Measurements from ENCODE around the gene ELAVL1. TPM values are rescaled to one million over a fixed set of nuclear protein-coding genes. Genes with fewer than 3 reads are reported as not detected.
A peak's percentile ranks its signal among the peaks of the same experiment; 100 is the strongest.
"Not testable (repeated sequence)": the region's sequence is repeated elsewhere in the genome, so short reads cannot be mapped to it uniquely, and the experiment has no call there.

Gene ELAVL1
- total RNA-seq, 1 experiment from 2014 or later = 85.4 TPM

DNA sequence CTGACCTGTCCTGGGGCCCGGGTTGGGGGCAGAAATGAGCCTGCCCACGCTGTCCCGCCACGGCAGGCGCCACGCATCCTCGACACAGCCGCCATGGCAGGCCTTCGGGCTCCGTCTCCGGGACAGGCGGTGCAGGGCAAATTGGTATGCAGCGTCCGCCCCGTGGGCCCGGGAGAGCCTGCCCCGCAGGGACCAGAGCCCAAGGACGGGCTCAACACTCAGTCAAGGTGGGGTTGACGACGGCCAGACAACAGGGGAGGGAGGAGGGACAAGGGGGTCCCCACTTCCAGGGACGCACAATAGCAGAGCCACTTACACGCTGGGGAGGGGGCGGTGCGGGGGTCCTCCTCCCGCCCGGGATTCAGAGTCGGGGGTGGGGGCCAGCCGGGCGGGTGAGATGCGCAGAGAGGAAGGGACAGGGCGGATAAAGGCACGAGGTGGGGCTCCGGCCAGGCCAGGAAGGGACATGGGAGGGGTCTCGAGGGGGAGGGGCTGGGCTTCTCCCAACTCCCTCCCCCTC is 80.7 kb downstream of the ELAVL1 start:
- Histone ChIP-seq H3K36me3 (replicated peaks; ENCODE audit: control insufficient read depth, insufficient read depth, low read length) (no peaks in the 10 kb centered on the region; the same call in 1 of the 2 replicates), H3K4me3 (ENCODE audit: insufficient read depth, low read depth, low read length) (peak overlapping the region; percentile 23; the same call in 1 of the 2 replicates), H3K27me3 (ENCODE audit: control insufficient read depth, insufficient read depth, low read length) (peaks cover under 1% of the 10 kb centered on the region; the same call in 1 of the 2 replicates)
- no peak for DNase-seq

DNA sequence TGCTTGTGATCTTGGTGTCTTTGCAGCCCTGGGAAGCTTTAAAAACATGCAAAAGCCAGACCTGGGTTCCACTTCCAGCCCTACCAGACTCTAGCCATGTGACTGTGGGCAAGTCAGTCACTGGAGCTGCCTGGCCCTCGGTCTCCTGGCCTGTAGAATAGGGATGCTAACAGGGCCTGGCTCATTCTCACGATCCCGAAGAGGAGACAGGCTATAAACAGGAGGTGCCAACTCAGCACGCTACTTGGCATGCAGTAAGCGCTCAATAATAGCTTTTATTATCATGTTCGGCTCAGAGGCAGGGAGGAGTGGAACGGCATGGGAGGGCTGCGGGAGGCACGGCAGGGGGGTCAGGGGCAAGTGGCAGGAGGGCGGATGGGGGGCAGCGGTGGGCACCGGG is 81.2 kb downstream of the ELAVL1 start:
- DNase-seq = no peak
- H3K36me3 ChIP-seq (replicated peaks; ENCODE audit: control insufficient read depth, insufficient read depth, low read length) = no peaks in the 10 kb centered on the region; the same call in 1 of the 2 replicates
- H3K27me3 ChIP-seq (ENCODE audit: control insufficient read depth, insufficient read depth, low read length) = peaks cover 5% of the 10 kb centered on the region; the same call in 1 of the 2 replicates
- no peak overlapping the region for H3K4me3 ChIP-seq (ENCODE audit: insufficient read depth, low read depth, low read length)

DNA sequence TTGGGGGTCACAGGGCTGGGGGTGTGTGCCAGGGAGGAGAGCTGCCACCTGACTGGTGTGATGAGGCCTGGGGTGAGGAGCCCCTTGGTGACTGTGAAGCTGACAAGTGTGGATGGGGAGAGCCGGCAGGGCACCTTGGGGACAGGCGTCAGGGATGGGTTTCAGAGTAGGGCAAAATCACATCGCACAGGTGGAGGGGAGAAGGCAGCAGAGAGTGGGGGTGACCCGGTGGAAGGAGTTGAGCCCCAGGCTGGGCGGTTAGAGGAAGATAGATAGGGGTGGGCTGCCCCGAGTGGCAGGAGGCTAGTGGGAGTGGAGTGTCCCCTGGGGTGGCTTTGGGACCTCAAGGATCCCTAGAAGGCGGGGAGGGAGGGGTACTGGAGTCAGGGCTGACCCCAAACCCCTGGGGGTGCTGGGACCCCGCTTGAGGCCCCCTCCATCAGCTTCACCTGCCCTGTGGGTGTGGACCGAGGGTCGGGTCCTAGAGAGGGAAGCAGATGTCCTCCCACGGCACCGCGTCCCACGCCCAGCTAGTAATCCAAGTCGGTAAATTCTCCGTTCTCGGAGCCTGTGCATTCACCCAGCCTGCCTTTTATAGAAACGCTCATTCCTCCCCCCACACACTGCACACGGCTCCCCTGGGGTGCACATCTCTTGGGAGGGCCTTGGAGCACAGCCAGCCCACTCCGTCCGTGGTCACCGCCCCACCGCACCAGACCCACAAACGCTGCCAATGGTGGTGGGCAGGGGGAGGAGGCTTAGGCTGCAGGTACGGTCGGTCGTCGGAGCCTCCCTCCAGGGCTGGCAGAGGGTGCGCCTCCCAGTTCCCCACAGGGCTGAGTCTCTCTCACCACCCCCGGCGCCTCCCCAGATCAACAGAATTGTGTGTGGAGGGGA is 81.9 kb downstream of the ELAVL1 start:
- no peak for DNase-seq
- no peaks in the 10 kb centered on the region; the same call in 1 of the 2 replicates for H3K36me3 ChIP-seq (replicated peaks; ENCODE audit: control insufficient read depth, insufficient read depth, low read length)
- H3K27me3 ChIP-seq (ENCODE audit: control insufficient read depth, insufficient read depth, low read length) = peaks cover 11% of the 10 kb centered on the region
- no peak overlapping the region for H3K4me3 ChIP-seq (ENCODE audit: insufficient read depth, low read depth, low read length)

DNA sequence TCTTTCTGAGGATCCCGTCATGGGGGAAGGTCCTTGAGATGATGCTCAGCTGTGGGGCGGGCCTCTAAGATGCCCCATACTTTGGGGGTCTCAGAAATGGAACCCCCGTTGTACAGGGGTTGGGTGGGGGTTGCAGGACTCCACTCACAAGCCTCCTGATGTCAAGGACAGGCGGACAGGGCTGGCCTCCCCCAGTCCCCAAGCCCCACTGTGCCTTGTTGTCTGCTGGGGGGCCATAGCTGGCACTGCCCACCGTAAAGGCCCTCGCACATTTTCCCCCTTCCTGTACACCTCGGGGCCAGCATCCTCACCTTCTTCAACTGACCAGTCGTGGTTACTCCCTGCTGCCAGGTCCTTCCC is 82.6 kb downstream of the ELAVL1 start:
- no peaks in the 10 kb centered on the region; the same call in 1 of the 2 replicates for H3K36me3 ChIP-seq (replicated peaks; ENCODE audit: control insufficient read depth, insufficient read depth, low read length)
- H3K27me3 ChIP-seq (ENCODE audit: control insufficient read depth, insufficient read depth, low read length) = peaks cover 17% of the 10 kb centered on the region
- no peak for DNase-seq
- no peak overlapping the region for H3K4me3 ChIP-seq (ENCODE audit: insufficient read depth, low read depth, low read length)

DNA sequence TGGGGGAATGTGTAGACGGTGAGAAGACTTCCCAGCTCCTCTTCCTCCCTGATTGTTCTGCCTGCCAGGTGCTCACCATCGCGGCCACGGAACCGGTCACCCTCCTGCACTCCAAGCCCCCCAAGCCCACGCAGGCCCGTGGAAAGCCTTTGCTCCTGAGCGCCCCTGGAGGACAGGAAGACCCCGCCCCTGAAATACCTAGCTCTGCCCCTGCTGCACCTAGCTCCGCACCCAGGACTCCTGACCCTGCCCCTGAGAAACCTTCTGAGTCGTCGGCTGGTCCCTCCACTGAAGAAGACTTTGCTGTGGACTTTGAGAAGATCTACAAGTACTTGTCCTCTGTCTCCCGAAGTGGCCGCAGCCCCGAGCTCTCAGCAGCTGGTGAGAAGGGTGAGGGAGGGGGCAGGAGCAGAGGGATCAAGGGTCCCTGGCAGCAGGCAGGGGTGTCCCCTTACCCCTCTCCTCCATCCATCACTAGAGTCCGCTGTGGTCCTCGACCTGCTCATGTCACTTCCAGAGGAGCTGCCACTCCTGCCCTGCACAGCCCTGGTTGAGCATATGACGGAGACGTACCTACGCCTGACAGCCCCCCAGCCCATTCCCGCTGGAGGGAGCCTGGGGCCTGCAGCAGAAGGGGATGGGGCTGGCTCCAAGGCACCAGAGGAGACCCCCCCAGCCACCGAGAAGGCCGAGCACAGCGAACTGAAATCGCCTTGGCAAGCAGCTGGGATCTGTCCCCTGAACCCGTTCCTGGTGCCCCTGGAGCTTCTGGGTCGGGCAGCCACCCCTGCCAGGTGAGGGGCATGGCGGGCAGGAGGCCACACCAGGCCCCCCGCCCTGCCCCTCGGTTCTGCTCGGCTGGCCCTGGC is 83.2 kb downstream of the ELAVL1 start:
- H3K4me3 ChIP-seq (ENCODE audit: insufficient read depth, low read depth, low read length) = no peak overlapping the region
- H3K36me3 ChIP-seq (replicated peaks; ENCODE audit: control insufficient read depth, insufficient read depth, low read length) = no peaks in the 10 kb centered on the region; the same call in 1 of the 2 replicates
- H3K27me3 ChIP-seq (ENCODE audit: control insufficient read depth, insufficient read depth, low read length) = peaks cover 23% of the 10 kb centered on the region
- no peak for DNase-seq

DNA sequence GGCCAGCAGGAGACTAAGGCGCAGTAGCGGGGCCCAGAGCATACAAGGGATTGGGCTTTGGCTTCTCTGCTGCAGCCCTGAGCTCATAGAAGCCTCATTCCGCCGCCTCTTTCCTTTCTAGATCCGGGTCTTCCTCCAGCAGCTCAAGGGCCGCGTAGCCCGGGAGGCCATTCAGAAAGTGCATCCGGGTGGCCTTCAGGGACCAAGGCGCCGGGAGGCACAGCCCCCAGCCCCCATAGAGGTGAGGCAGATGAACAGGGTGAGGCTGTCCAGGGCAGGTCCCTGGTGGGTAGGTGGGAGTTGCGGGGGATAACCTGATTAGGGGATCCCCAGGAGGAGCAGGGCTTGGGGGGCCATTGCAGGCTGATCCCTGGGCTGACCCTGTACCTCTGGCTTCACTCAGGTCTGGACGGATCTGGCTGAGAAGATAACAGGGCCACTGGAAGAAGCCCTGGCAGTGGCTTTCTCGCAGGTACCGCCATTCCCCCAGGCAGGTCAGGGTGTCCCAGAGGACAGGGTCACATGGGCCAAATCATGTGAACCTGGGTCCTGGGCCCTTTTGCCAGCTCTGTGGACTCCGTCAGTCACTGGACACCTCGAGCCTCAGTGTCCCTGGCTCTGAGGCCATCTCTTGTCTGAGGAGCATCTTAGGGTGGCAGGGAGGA is 84.0 kb downstream of the ELAVL1 start:
- DNase-seq = no peak
- Histone ChIP-seq H3K36me3 (replicated peaks; ENCODE audit: control insufficient read depth, insufficient read depth, low read length) (no peaks in the 10 kb centered on the region; the same call in 1 of the 2 replicates), H3K4me3 (ENCODE audit: insufficient read depth, low read depth, low read length) (peak overlapping the region; percentile 42), H3K27me3 (ENCODE audit: control insufficient read depth, insufficient read depth, low read length) (peaks cover 28% of the 10 kb centered on the region)

DNA sequence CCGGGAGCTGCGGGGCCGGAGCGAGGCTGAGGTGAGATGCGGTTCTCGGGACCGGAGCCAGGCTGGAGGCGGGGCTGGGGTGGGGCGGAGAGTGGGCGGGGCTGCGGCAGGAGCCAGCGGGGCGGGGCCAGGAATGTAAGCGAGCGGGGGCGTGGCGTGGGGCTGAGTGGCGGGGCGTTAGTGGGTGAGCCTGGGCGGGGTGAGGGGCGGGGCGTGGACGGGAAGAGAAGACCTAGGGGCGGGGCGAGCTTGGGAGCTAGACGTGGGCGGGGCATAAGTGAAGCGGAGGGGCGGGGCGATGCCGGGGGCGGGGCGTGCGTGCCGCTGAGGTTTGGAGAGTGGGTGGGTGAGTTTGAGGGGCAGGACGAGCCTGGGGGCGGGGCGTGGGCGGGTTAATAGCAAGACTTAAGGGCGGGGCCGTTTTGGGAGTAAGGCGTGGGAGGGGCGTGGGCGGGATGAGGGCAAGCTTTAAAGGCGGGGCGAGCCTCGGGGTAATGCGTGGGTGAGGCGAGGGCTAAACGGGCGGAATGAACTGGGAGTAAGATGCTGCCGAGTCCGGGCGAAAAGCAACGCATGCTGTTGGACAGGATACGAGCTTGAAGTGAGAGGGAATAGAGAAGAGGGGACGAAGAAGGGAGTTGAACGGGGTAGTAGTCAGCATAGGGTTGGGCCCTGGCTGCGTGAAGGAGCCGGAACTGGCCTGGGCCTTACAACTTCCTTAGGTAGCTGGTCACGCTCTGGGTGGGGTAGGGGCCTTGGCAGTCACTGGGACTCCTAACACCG is 84.7 kb downstream of the ELAVL1 start:
- H3K4me3 ChIP-seq (ENCODE audit: insufficient read depth, low read depth, low read length) = peak overlapping the region; percentile 84
- H3K36me3 ChIP-seq (replicated peaks; ENCODE audit: control insufficient read depth, insufficient read depth, low read length) = no peaks in the 10 kb centered on the region; the same call in 1 of the 2 replicates
- H3K27me3 ChIP-seq (ENCODE audit: control insufficient read depth, insufficient read depth, low read length) = peaks cover 36% of the 10 kb centered on the region
- peak; percentile 99 for DNase-seq

DNA sequence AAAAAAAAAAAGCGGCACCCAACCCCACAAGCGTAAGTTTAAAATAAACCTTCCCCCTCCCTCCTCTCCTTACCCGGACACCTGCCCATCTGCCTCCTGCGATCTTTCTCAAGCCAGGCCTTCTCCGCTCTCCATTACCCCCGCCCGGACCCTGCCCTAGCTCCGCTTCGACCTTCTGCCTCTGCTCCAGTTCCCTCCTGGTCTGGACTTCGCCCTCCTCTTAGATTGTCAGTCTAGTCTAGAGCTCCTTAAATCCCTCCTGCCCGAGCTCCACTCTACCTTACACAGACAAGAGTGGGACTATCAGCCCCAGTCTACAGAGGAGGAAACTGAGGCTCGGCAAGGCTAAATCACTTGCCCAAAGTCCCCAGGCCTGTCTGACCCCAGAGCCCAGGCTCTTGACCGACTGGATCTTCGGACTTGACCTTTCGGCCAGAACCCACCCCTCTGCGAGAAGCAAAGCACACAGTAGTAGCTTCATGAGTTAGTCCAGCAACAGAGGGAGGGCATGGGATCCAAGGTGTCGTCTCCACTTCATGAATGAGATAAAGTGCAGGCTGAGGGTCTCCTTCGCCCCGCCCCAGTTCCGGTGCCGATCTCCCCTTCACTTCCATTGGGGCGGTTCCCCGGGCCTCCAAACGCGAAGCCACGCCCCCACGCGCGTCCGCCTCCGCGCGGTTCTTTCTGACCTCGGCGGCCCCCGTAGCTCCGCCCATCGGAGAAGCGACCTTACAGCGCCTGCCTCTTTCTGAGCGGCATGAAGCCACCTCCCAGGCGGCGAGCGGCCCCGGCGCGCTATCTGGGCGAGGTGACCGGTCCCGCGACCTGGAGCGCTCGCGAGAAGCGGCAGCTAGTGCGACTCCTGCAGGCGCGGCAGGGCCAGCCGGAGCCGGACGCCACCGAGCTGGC is 85.6 kb downstream of the ELAVL1 start, which contains the start of gene SNAPC2:
TSS of gene SNAPC2 (plus strand) at position 729 of the 909 bp plus-strand sequence. CDS start at position 758, 29 bp downstream.
- peak within 1 kb of the TSS; percentile 84 for H3K4me3 ChIP-seq (ENCODE audit: insufficient read depth, low read depth, low read length)
- H3K27me3 ChIP-seq (ENCODE audit: control insufficient read depth, insufficient read depth, low read length) = peaks cover 43% of the 10 kb centered on the region
- H3K36me3 ChIP-seq (replicated peaks; ENCODE audit: control insufficient read depth, insufficient read depth, low read length) = no peaks in the 10 kb centered on the region; the same call in 1 of the 2 replicates
- peak; percentile 96 for DNase-seq

DNA sequence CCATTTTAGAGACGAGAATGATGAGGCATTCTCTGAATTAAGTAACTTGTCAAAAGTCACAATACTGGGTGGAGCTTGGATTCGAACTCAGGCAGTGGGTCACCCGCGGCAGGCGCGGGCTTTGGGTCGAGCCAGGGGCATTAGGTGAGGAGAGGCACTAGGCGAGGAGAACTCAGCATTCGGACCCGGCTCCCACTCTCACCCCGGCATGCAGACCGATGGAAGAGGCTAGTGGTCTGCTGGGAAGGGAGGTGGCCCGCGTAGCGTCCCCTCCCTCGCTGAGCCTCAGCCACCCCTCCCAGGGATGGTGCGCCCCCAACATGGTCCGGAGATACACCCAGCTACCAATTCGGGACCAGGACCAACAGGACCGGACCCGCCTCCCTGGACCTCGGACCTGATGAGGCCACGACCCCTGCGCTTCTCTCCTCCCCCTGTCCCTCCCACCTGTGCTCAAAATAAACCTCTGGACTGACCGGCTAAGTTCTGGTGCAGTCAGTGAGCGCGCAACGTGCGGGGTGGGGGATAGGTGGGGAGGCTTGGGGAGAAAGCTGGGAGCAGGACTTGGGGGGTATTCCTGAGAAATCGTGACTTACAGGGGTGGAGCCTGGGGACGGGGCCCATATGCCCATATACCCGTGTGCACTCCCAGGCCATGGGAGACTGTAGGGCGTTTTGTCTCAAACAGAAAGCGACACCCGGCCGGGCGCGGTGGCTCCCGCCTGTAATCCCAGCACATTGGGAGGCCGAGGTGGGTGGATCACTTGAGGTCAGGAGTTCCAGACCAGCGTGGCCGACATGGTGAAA is 86.6 kb downstream of the ELAVL1 start:
- peaks cover 49% of the 10 kb centered on the region for H3K27me3 ChIP-seq (ENCODE audit: control insufficient read depth, insufficient read depth, low read length)
- H3K4me3 ChIP-seq (ENCODE audit: insufficient read depth, low read depth, low read length) = no peak overlapping the region; the same call in 1 of the 2 replicates
- DNase-seq = no peak
- no peaks in the 10 kb centered on the region; the same call in 1 of the 2 replicates for H3K36me3 ChIP-seq (replicated peaks; ENCODE audit: control insufficient read depth, insufficient read depth, low read length)

DNA sequence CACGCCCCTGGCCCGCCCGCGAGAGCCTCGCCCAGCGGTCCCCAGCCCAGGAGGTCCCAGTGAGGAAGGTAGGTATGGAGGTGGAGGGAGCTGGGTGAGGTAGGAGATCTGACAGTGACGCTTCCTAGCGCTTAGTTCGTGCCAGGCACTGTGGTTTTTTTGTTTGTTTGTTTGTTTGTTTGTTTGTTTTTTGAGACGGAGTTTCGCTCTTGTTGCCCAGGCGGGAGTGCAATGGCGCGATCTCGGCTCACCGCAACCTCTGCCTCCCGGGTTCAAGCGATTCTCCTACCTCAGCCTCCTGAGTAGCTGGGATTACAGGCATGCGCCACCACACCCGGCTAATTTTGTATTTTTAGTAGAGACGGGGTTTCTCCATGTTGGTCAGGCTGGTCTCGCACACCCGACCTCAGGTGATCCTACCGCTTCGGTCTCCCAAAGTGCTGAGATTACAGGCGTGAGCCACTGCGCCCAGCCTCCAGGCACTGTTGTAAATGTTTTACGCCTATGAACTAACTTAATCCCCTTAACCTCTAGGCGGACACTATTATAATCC is 87.3 kb downstream of the ELAVL1 start:
- Histone ChIP-seq H3K27me3 (ENCODE audit: control insufficient read depth, insufficient read depth, low read length) (peaks cover 49% of the 10 kb centered on the region), H3K4me3 (ENCODE audit: insufficient read depth, low read depth, low read length) (peak overlapping the region; percentile 41)
- not testable (repeated sequence) for DNase-seq; H3K36me3 ChIP-seq (replicated peaks; ENCODE audit: control insufficient read depth, insufficient read depth, low read length)

DNA sequence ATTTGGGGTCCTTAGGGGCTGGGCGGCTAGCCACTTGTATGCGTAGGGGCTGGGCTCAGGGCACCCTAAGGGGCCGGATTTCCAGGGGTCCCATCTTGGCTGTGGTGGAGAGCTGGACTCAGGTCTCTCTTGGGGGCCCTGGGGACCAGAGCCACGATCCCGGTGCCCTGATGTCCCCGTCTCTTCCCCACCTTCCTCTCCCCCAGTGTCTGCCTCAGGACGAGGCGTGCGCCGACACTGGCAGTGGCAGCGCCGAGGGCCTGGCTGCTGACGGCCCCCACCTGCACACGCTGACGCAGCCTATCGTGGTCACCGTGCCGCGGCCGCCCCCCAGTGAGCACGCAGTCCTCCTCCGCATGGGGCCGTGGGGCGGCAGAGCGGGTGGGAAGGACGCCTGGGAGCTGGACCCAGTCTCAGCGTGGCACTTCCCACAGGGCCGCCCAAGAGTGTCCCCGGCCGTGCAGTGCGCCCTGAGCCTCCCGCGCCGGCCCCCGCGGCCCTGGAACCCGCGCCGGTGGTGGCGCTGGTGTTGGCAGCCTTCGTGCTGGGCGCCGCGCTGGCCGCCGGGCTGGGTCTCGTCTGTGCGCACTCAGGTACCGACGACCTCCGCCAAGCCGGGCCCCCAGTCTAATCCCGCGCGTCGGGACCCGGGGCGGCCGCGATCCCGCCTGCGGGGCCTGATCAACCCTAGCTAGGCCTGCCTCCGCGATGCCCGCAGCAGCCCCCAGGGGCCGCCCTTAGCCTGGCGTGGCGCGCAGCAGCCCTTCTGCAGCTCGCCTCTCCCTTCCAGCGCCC is 88.0 kb downstream of the ELAVL1 start:
- Histone ChIP-seq H3K36me3 (replicated peaks; ENCODE audit: control insufficient read depth, insufficient read depth, low read length) (no peaks in the 10 kb centered on the region; the same call in none of the 2 replicates), H3K4me3 (ENCODE audit: insufficient read depth, low read depth, low read length) (peak overlapping the region; percentile 41), H3K27me3 (ENCODE audit: control insufficient read depth, insufficient read depth, low read length) (peaks cover 49% of the 10 kb centered on the region)
- peak; percentile 95 for DNase-seq

Measured in H7 (cell line).